HCT116 (cell line): ENCODE measurements around the gene GCLC.

Experiments
- EZH2 ChIP-seq: fragments of 200-600 bp; sonication (generic); IDR thresholded peaks from 2 replicates; pipeline ENCODE4 v1.6.1; 2017; ENCODE audit warnings: antibody characterized with exemption, mixed run types
- EZH2phosphoT487 ChIP-seq: fragments of 200-600 bp; IDR thresholded peaks from 2 replicates; pipeline ENCODE4 v1.6.1; 2018; ENCODE audit warnings: antibody characterized with exemption, borderline replicate concordance
- JUND ChIP-seq: IDR thresholded peaks from 2 replicates; pipeline ENCODE4 v1.6.1; 2012
- TF ChIP-seq, protein P1 (sequence below), 3 experiments: fragments of 200-600 bp in 1 of 3; sonication (generic) in 1 of 3; IDR thresholded peaks in 2 of 3; conservative IDR thresholded peaks in 1 of 3; 2 replicates each; pipeline ENCODE4 v1.5.1; 2012 to 2017; ENCODE audit warnings: low read depth in 2 of 3, low read length in 2 of 3, antibody characterized with exemption in 1 of 3, borderline replicate concordance in 1 of 3, control low read depth in 1 of 3, mild to moderate bottlenecking in 1 of 3, mixed read lengths in 1 of 3, mixed run types in 1 of 3, moderate library complexity in 1 of 3; ENCODE audit not compliant: insufficient read depth in 1 of 3
- TF ChIP-seq, protein P2 (sequence below): IDR thresholded peaks from 2 replicates; pipeline ENCODE4 v1.6.1; 2012

DNA sequence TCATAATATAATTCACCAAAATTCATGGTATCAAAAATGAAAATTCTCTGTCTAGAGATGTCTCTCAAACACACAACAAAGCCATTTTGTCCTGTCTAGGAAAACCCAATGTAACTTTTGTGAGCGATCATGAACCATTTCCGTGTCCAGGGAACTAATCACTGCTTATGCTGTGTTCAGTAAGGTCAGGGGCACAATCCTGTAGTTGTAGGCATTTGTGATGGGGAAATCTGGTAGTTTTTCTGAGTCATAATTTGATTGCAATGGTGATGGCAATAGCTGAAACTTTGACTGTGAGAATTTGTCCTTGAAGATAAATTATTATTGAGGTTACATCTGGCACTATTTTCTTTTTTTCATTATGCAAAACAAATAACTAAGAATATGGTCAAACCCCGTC is 21.0 kb upstream of the GCLC start:
- TF ChIP-seq JUND: no peak
- no peak for TF ChIP-seq EZH2
- TF ChIP-seq, protein P1, sequence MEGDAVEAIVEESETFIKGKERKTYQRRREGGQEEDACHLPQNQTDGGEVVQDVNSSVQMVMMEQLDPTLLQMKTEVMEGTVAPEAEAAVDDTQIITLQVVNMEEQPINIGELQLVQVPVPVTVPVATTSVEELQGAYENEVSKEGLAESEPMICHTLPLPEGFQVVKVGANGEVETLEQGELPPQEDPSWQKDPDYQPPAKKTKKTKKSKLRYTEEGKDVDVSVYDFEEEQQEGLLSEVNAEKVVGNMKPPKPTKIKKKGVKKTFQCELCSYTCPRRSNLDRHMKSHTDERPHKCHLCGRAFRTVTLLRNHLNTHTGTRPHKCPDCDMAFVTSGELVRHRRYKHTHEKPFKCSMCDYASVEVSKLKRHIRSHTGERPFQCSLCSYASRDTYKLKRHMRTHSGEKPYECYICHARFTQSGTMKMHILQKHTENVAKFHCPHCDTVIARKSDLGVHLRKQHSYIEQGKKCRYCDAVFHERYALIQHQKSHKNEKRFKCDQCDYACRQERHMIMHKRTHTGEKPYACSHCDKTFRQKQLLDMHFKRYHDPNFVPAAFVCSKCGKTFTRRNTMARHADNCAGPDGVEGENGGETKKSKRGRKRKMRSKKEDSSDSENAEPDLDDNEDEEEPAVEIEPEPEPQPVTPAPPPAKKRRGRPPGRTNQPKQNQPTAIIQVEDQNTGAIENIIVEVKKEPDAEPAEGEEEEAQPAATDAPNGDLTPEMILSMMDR (IDR thresholded peaks at IDR 0.05 in 2 of 3, conservative IDR thresholded peaks at IDR 0.05 in 1 of 3; ENCODE audit: borderline replicate concordance in 1 of 3, insufficient read depth in 1 of 3, low read depth in 2 of 3, low read length in 2 of 3): no peak
- TF ChIP-seq, protein P2, sequence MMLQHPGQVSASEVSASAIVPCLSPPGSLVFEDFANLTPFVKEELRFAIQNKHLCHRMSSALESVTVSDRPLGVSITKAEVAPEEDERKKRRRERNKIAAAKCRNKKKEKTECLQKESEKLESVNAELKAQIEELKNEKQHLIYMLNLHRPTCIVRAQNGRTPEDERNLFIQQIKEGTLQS: no peak
- TF ChIP-seq EZH2phosphoT487: no peak
